GM12891 (cell line): ENCODE measurements around the gene KRT1. TPM values are rescaled to one million over a fixed set of nuclear protein-coding genes. Genes with fewer than 3 reads are reported as not detected.

Experiments
- DNase-seq: peaks from one replicate; pipeline ENCODE4 v3.0.0; 2011; ENCODE audit warnings: low spot score; ENCODE audit not compliant: insufficient read length
- FAIRE-seq: peaks from 2 replicates; lab custom pipeline; 2011; peaks lifted over from hg19 to GRCh38; lab: Jason Lieb, UNC
- PAX5 ChIP-seq: IDR thresholded peaks from 2 replicates; pipeline ENCODE4 v1.6.1; 2011; ENCODE audit warnings: low read length, moderate library complexity, mild to moderate bottlenecking; ENCODE audit not compliant: insufficient read depth, severe bottlenecking
- POLR2A ChIP-seq: IDR thresholded peaks from 2 replicates; pipeline ENCODE4 v1.6.1; 2011; ENCODE audit warnings: low read depth, low read length, control low read depth
- POLR2AphosphoS5 ChIP-seq: IDR thresholded peaks from 2 replicates; pipeline ENCODE4 v1.6.1; 2011; ENCODE audit warnings: low read depth, low read length, control low read depth
- POU2F2 ChIP-seq: IDR thresholded peaks from 2 replicates; pipeline ENCODE4 v1.6.1; 2011; ENCODE audit warnings: low read depth, mild to moderate bottlenecking, control low read depth, low read length, moderate library complexity
- SPI1 ChIP-seq: IDR thresholded peaks from 2 replicates; pipeline ENCODE4 v1.6.1; 2011; ENCODE audit warnings: low read depth, low read length, control low read depth
- TAF1 ChIP-seq: IDR thresholded peaks from 2 replicates; pipeline ENCODE4 v1.6.1; 2011; ENCODE audit warnings: low read depth, low read length, control low read depth
- polyA plus RNA-seq: library from polyadenylated mRNA; unstranded; fragments of >200 nt; gene quantifications from one replicate; pipeline ENCODE4 v1.2.1, GENCODE V29; 2012; ENCODE audit warnings: low read depth, missing spikeins, inconsistent platforms; ENCODE audit not compliant: missing spikeins

The KRT1 gene
- not detected for polyA plus RNA-seq

DNA sequence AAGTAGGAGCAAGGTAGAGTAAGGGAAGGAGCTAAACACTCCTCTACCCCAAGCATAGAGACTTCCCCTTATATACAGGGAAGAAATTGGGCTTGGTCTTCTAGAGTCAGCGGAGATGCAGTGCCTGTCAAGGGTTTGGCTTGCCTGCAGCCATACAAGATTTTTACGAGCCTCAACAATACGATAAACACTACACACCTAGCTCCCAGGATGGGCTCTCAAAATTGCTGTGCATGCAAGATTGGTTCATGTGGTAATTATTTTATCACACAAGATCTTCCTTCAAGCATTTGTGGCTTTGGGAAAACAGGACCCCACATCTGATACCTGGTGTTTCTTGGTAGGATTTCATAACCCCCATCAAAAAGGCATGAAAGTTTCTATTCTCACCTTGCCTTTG lies at the start of gene KRT1:
KRT1 (minus strand) TSS at position 45 of the 400 bp plus-strand sequence. CDS start 59 bp downstream, outside the sequence.
- no peak for DNase-seq
- no peak for TF ChIP-seq SPI1
- no peak for TF ChIP-seq POLR2AphosphoS5
- TF ChIP-seq TAF1: no peak
- no peak for TF ChIP-seq PAX5
- FAIRE-seq: no peak

DNA sequence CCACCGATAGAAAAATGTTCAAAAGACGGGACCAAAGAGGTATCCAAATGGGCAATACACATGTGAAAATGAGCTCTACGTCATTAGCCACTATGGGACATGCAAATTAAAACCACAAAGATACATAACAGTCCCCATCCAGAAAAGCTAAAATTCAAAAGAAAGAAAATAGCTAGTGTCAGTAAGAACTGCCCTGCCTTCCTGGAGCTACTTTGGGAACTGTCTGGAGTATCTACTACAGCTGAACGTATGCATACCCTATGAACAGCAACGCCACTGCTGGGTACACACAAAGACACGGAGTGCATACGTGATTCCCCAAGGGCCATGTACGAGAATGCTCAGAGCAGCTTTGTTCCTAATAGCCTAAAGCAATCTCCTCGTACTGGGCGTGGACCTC lies 48.9 kb upstream of the KRT1 start:
- TF ChIP-seq SPI1 (no peak), POLR2A (no peak), TAF1 (no peak), POLR2AphosphoS5 (no peak), PAX5 (no peak), POU2F2 (no peak)
- FAIRE-seq (no peak), DNase-seq (no peak)

DNA sequence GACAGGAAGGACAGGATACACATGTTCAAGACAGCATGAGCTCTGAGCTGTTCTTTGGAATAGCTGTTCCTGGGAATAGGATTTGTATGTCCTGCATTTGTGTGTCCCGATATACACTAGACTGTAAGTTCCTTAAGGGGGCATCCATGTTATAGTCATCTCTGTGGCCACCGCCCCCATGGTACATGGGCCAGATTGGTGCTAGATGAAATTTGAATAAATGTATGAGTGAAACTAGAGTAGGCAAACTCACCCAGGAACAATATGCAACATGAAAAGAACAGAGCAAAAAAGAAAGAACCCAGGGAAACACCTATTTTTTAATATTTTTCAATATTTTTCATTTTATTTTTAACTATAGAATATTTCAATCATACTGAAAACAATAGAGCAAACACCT lies 48.2 kb upstream of the KRT1 start:
- TF ChIP-seq PAX5 (no peak), POLR2A (no peak), POLR2AphosphoS5 (no peak), TAF1 (no peak), POU2F2 (no peak), SPI1 (no peak)
- FAIRE-seq (no peak), DNase-seq (no peak)

DNA sequence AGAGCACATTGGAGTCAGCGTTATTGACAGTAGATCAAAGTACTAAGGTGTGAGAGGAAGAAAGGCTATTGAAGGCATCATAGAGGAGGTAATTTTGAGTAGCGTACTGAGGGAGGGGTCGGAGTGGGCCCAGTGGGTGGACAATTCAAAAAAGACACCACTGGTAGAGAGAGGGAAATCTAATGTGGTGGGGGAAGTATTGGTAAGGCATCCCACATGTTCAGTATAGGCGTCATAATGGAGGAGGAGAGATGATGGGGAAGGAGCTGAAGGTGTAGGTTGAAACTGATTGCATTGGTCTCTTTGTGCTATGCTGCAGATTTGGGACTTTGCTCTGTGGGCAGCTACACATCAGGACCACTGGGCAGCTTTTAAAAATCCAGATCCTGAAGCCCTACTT lies 46.8 kb upstream of the KRT1 start:
- FAIRE-seq (no peak), DNase-seq (no peak)

DNA sequence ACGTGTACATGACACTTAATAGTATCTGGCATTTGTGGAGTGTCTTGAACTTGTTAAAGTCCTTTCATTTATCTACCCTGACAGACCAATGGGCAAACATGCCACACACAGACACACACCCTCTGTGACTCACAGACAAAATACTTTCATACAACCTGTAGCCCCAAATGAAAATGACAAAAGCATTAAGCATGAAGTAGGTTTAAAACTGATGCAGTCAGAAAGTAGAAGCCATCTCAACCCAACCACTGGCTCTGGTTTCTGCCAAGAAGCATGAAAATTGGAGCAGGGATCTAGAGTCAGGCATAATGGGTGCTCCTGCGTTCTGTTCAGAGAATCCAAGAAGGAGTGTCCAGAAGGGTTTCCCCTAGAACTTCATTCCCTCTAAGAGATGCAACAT lies 46.2 kb upstream of the KRT1 start:
- DNase-seq (no peak), FAIRE-seq (no peak)
- TF ChIP-seq POLR2A: no peak
- TF ChIP-seq POLR2AphosphoS5: no peak
- TF ChIP-seq PAX5: no peak
- TF ChIP-seq SPI1: no peak
- TF ChIP-seq POU2F2: no peak
- no peak for TF ChIP-seq TAF1

More for the DNA sequence above, 46.8 kb upstream of the KRT1 start:
- no peak for TF ChIP-seq TAF1
- TF ChIP-seq POLR2AphosphoS5: no peak
- TF ChIP-seq SPI1: no peak
- TF ChIP-seq PAX5: no peak
- TF ChIP-seq POLR2A: no peak
- no peak for TF ChIP-seq POU2F2

DNA sequence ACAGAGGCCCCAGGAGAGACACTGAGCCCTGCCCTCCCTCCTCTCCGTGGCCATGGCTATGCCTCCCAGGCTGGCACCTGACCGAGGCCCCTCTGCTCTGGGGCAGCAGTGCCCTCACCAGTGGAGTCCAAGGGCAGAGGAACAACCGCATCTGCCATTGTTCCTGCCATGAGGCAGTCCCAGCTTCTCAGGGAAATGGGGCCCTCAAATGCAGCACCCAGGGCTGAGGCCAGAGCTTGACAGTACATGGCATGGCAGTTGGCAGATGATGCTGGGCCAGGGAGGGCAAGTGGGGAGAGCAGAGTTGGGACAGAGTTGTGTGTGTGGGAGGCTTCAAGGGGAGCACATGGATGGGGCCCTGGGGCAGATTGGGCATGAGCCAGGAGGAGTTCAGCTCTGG lies 44.2 kb upstream of the KRT1 start:
- DNase-seq (no peak), FAIRE-seq (no peak)
- TF ChIP-seq SPI1 (no peak), POLR2A (no peak), TAF1 (no peak), POLR2AphosphoS5 (no peak), POU2F2 (no peak)

DNA sequence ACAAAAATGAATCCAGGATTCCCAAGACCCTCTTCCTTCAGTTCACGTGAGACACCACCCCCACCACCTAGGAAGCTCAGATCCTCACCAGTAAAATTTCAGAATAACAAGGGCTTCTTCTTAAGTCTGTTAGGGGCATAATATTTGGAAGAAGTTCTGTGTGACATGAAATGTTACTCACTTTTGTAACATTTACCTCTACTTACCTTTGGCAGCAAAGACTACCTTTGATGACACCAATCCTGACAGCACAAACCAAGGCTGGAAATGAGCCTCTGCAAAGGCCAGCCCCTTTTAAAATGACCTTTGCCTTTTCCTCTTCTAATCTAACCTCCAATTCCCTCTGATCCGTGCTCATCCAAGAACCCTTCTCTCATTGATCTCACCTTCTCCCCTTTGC lies 42.5 kb upstream of the KRT1 start:
- TF ChIP-seq POU2F2 (no peak), SPI1 (no peak), PAX5 (no peak), POLR2A (no peak), TAF1 (no peak), POLR2AphosphoS5 (no peak)
- FAIRE-seq (no peak), DNase-seq (no peak)

DNA sequence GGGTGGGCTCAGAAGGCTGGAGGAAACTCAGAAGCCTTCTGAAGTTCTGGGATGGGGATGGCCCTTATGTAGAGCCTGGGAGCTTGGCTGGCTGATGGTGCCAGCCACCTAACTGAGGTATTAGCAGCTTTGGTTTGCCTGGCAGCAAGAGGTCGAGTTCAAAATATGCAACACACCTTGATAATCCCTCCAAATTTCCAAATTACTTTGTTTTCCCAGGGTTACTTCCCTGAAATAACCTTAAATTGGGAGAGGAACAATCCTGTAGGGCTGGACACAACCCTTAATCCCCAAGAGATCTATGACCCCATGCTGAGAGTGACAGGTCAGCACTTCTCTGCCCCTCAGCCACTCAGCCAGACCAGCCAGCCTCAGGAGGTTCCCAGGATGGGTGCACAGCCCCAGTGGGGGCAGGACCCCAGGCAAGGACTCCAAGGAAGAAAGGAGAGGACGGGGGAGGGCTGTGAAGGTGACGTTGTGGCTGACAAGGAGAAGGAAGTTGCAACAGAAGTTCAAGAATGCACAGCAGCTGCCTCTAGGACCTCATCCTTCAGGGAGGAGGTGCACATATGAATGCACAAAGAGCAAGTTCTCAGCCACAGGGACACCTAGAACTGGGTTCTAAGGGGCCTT lies 41.7 kb upstream of the KRT1 start:
- DNase-seq (no peak), FAIRE-seq (no peak)
- no peak for TF ChIP-seq SPI1
- no peak for TF ChIP-seq POU2F2
- no peak for TF ChIP-seq POLR2AphosphoS5
- TF ChIP-seq TAF1: no peak
- no peak for TF ChIP-seq POLR2A
- no peak for TF ChIP-seq PAX5

DNA sequence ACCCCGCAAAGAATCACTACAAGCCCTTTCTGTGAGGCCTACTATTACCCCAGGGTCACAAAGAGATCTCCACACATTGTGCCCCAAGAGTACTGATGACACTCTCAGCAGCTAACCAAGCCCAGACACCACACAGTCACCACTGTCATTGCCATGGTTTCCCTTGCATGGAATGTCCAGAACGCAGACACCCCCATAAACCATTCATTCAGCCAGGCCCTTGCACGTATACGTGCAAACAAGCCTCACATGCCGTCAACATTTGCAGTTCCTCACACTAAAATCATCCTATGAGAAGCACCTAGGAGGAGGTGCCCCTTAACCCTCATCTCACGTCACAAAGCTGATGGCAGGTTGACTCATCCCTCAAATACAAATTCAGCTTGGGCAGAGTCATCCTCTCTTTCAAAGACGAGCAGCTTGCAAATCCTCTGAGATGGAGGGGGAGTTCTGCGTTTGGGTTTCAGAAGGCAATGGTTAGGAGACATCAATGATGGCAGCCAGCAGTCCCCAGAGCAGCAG lies 40.2 kb upstream of the KRT1 start:
- no peak for FAIRE-seq
- DNase-seq: no peak
- TF ChIP-seq POLR2AphosphoS5 (no peak), TAF1 (no peak), POLR2A (no peak), PAX5 (no peak)

DNA sequence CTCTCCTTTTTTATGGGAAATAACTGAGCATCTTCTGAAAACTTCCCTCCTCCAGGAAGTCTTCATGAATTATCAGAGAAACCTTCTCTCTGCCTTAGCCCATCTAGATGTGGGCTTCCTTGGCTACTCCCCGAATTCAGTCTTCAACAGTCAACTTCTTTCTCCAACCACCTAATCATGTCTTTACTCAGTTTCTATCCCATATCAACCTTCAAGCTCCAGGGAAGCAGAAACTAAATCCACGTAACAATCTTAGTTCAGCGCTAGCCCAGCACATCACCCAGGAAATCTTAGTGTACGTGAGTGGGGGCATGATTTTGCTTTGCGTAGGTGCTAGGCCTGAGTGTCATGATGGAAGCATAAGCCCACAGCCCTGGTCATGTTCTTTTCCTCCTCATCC lies 35.9 kb upstream of the KRT1 start:
- no peak for FAIRE-seq

More for the DNA sequence above, 35.9 kb upstream of the KRT1 start:
- no peak for DNase-seq
- TF ChIP-seq POU2F2 (no peak), PAX5 (no peak), POLR2AphosphoS5 (no peak), POLR2A (no peak), TAF1 (no peak), SPI1 (no peak)
